Testis (tissue), 3 donors: ENCODE data around the gene CD276. TPM values are rescaled to one million over a fixed set of nuclear protein-coding genes. Genes with fewer than 3 reads are reported as not detected.

ENCODE experiments used
- DNase-seq: peaks from one replicate; pipeline ENCODE4 v3.0.0-alpha.2; 2019
- H3K27ac ChIP-seq, 2 donors: fragments of 200-600 bp; sonication (generic); one replicate each; pipeline ENCODE4 v1.5.1; 2019
- H3K27me3 ChIP-seq: fragments of 200-600 bp; sonication (generic); one replicate; pipeline ENCODE4 v1.5.1; 2019
- H3K36me3 ChIP-seq: fragments of 200-600 bp; sonication (generic); one replicate; pipeline ENCODE4 v1.5.1; 2017; ENCODE audit warnings: low read depth; ENCODE audit errors: missing control alignments
- H3K4me1 ChIP-seq: fragments of 200-600 bp; sonication (generic); one replicate; pipeline ENCODE4 v1.5.1; 2019
- H3K4me3 ChIP-seq, 2 donors: fragments of 200-600 bp; sonication (generic); one replicate each; pipeline ENCODE4 v1.5.1; 2017 to 2019
- H3K9me3 ChIP-seq: fragments of 200-600 bp; sonication (generic); one replicate; pipeline ENCODE4 v1.5.1; 2017
- CTCF ChIP-seq, 3 experiments: fragments of 450-650 bp in 2 of 3; fragments of 200-600 bp in 1 of 3; sonication (generic) in 1 of 3; IDR thresholded peaks; one replicate each; pipeline ENCODE4 v1.5.1; 2016 to 2019; ENCODE audit warnings: antibody characterized with exemption in 3 of 3, mild to moderate bottlenecking in 2 of 3, moderate library complexity in 1 of 3
- POLR2A ChIP-seq: fragments of 450-650 bp; IDR thresholded peaks from one replicate; pipeline ENCODE4 v1.6.1; 2017; ENCODE audit warnings: antibody characterized with exemption, mild to moderate bottlenecking, moderate library complexity
- WGBS, 2 donors: methylation state at CpG; one replicate each; pipeline ENCODE4 v1.1.5; 2018; 5-methylcytosine and 5-hydroxymethylcytosine counted together
- intact Hi-C: fragments of 100-400 bp; cut with DNase I; formaldehyde crosslinking; loops from one replicate; pipeline ENCODE4 v1.15.1; 2023; ENCODE audit warnings: low total_unique reads
- polyA plus RNA-seq: library from polyadenylated mRNA; stranded (reverse); fragments of 350-450 nt; fragmentation: Illumina TruSeq; extraction: RNeasy Lipid Tissue Mini Kit (QIAGEN cat#74804); gene quantifications from one replicate; pipeline ENCODE4 v1.2.3, GENCODE V29; 2014; ENCODE audit warnings: low read depth, low replicate concordance; ENCODE audit not compliant: insufficient read depth
- total RNA-seq, 2 donors: library from RNA; depleted of rRNA; stranded (reverse); fragments of >200 nt; gene quantifications; one replicate each; pipeline ENCODE4 v1.2.3, GENCODE V29; 2016

CD276 gene
- total and polyA plus RNA-seq, 3 donors from 2014 or later: 43.1 to 61.5 (median 50.3) TPM

- TF ChIP-seq CTCF (IDR thresholded peaks at IDR 0.05) (no peak), POLR2A (no peak)
- Histone ChIP-seq H3K4me3 (no peak overlapping the region), H3K27me3 (no peaks in the 10 kb centered on the region), H3K9me3 (no peaks in the 10 kb centered on the region), H3K36me3 (no peaks in the 10 kb centered on the region), H3K27ac (peak overlapping the region in 1 of 2 donors; percentile 56), H3K4me1 (peaks cover 22% of the 10 kb centered on the region)
- peak; percentile 38 for DNase-seq
- intact Hi-C loops: no loop called here
- 42 to 49% methylated on average over 8 of the region's 8 CpGs for WGBS, 2 donors
Observed at GRCh38 chr15:73754461-73754860, 70.3 kb downstream of the CD276 start.

GRCh38 chr15:73755481-73755880, 71.3 kb downstream of the CD276 start:
- H3K9me3 ChIP-seq: no peaks in the 10 kb centered on the region
- H3K4me1 ChIP-seq: peaks cover 22% of the 10 kb centered on the region
- H3K27ac ChIP-seq: no peak overlapping the region
- TF ChIP-seq CTCF (IDR thresholded peaks at IDR 0.05) (no peak), POLR2A (no peak)
- H3K4me3 ChIP-seq: no peak overlapping the region
- DNase-seq: no peak
- H3K27me3 ChIP-seq: no peaks in the 10 kb centered on the region
- WGBS, 2 donors: 92 to 94% methylated on average over 5 of the region's 5 CpGs
- H3K36me3 ChIP-seq: no peaks in the 10 kb centered on the region
- intact Hi-C loops: no loop called here

GRCh38 chr15:73755946-73756345, 71.8 kb downstream of the CD276 start:
- no peaks in the 10 kb centered on the region for H3K27me3 ChIP-seq
- intact Hi-C loops: no loop called here
- peaks cover 22% of the 10 kb centered on the region for H3K4me1 ChIP-seq
- no peak overlapping the region for H3K27ac ChIP-seq
- 85 to 89% methylated on average over 3 of the region's 3 CpGs for WGBS, 2 donors
- H3K9me3 ChIP-seq: no peaks in the 10 kb centered on the region
- DNase-seq: no peak
- H3K4me3 ChIP-seq: no peak overlapping the region
- H3K36me3 ChIP-seq: no peaks in the 10 kb centered on the region
- TF ChIP-seq CTCF (IDR thresholded peaks at IDR 0.05): no peak
- no peak for TF ChIP-seq POLR2A

GRCh38 chr15:73756390-73756789, 72.2 kb downstream of the CD276 start:
- Histone ChIP-seq H3K36me3 (no peaks in the 10 kb centered on the region), H3K27ac (no peak overlapping the region), H3K9me3 (no peaks in the 10 kb centered on the region), H3K27me3 (no peaks in the 10 kb centered on the region), H3K4me3 (no peak overlapping the region), H3K4me1 (peaks cover 19% of the 10 kb centered on the region)
- TF ChIP-seq CTCF (IDR thresholded peaks at IDR 0.05): no peak
- no peak for TF ChIP-seq POLR2A
- no peak for DNase-seq
- intact Hi-C loops: no loop called here
- WGBS, 2 donors: 78 to 83% methylated on average over 2 of the region's 2 CpGs

GRCh38 chr15:73756947-73757513, 72.8 kb downstream of the CD276 start:
- no peak for TF ChIP-seq POLR2A
- TF ChIP-seq CTCF (IDR thresholded peaks at IDR 0.05): no peak
- intact Hi-C loops: no loop called here
- H3K9me3 ChIP-seq: no peaks in the 10 kb centered on the region
- WGBS, 2 donors: 75 to 76% methylated on average over 3 of the region's 3 CpGs
- no peak overlapping the region for H3K4me3 ChIP-seq
- no peak overlapping the region for H3K27ac ChIP-seq
- DNase-seq: no peak
- peaks cover 13% of the 10 kb centered on the region for H3K4me1 ChIP-seq
- H3K36me3 ChIP-seq: no peaks in the 10 kb centered on the region
- no peaks in the 10 kb centered on the region for H3K27me3 ChIP-seq
